Hematopoietic multipotent progenitor cell treated with erythropoietin and hydrocortisone succinate and interleukin-3 and kit ligand, for 15 days (in vitro differentiated cells): ENCODE results near the gene IPO9.

Source experiments
- DNase-seq: peaks from one replicate; pipeline ENCODE4 v3.0.0-alpha.2; 2015; ENCODE audit warnings: low spot score

The IPO9 gene

DNA sequence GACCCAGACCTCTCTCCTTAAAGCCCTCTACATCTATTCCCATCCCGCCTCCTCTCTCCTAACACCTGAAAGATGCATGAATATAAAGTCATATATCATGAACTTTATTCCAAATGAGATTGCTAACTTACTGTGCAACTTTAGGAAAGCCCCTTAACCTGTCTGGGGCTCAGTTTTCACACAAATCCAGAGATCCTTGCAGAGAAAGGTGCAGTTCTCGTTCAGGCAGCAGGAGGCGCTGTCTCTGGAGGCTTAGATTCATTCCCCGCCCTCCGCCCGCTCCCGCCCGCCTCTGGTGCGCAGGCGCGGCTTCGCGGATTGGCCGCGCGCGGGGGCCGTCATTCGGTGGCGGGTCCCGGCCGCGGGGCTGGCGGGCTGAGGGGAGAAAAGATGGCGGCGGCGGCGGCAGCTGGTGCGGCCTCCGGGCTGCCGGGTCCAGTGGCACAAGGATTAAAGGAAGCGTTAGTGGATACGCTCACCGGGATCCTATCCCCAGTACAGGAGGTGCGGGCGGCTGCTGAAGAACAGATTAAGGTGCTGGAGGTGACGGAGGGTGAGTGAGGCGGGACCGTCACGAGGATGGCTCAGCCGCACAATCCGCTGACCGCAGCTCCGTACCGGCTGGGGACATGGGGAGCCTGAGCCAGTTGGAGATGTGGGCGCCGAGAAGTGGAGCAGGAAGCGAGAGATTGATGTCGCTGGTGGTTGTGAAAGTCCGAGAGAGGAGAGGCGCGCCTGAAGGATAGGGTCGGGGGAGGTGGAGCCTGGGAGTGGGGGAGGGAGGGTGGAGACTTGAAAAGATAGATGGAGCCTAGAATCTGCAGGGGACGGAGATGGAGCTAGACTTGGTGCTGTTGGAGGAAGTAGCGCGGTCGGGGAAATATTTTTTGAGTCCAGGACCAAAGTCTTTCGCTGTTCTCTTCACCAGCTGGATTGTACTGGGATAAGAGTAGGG lies at the start of gene IPO9:
IPO9 (plus strand) TSS at position 338 of the 955 bp plus-strand sequence; CDS start at position 391, 53 bp downstream.
- DNase-seq: peak; percentile 95

DNA sequence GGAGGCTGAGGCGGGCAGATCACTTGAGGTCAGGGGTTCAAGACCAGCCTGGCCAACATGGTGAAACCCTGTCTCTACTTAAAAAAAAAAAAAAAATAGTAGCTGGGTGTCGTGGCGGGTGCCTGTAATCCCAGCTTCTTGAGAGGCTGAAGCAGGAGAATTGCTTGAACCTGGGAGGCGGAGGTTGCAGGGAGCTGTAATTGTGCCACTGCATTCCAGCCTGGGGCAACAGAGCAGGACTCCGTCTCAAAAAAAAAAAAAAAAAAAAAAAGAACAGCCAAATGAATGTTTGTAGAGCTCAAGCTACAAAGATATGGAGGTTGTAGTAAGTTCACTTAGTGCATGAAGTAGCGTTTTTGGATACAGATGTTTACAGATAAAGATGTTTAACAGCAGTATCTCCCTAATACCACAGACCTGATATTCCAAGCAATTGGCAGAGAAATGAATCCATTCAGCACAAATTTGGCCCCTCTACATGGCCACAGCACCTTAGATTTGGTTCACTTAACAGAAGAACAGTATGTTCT lies 49.5 kb upstream of the IPO9 start:
- no peak for DNase-seq

DNA sequence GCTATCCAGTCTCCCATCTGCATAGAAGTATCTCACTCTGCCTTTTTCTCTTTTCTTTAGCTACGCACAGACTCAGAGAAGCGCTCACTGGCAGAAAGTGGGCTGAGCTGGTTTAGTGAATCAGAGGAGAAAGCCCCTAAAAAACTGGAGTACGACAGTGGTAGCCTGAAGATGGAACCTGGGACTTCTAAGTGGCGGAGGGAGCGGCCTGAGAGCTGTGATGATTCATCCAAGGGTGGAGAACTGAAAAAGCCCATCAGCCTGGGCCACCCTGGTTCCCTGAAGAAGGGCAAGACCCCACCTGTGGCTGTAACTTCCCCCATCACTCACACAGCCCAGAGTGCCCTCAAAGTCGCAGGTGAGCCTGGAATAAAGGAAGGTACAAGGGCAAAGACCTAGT lies 48.0 kb upstream of the IPO9 start:
- no peak for DNase-seq

DNA sequence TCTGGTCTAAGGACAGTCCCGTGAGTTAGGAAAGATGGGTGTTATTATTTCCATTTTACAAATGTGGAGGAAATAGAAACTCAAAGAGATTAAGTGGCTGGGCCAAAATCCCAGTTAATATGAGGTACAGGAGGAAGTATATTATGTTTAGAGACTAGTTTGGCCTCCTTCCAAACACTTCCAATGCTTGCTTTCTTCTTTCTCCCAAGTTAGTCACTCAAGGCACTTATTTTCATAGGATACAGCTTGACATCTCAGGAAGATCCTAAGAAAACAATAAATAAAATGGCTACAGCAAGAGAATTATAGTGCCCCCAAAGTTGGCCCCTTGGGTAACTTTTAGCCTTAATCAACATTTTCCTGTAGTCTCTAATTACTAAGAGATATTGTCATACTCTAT lies 47.5 kb upstream of the IPO9 start:
- no peak for DNase-seq

DNA sequence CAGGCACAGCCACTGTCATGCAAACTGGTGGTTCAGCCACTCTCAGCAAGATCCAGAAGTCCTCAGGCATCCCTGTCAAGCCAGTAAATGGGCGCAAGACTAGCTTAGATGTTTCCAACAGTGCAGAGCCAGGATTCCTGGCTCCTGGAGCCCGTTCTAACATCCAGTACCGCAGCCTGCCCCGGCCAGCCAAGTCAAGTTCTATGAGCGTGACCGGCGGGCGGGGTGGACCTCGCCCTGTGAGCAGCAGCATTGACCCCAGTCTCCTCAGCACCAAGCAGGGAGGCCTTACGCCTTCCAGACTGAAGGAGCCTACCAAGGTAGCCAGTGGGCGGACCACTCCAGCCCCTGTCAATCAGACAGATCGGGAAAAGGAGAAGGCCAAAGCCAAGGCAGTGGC lies 46.6 kb upstream of the IPO9 start:
- DNase-seq: no peak

DNA sequence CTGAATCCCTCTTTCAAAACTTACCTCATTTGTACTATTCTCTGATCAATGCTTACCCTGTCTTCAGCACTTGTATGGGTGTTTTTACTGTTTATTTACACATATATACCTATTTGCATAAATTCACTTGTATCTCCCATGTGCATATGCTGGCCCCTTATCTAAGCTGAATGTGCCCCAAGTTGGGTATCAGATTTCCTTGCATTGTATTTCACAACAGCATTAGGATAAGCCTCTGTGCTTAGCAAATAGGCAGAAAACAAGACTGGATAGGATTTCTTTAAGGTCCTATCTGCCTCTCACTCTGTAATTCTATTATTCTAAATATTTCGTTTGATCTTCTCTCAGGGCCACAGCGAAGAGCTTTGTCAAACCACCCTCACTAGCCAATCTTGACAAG lies 45.9 kb upstream of the IPO9 start:
- DNase-seq: no peak

DNA sequence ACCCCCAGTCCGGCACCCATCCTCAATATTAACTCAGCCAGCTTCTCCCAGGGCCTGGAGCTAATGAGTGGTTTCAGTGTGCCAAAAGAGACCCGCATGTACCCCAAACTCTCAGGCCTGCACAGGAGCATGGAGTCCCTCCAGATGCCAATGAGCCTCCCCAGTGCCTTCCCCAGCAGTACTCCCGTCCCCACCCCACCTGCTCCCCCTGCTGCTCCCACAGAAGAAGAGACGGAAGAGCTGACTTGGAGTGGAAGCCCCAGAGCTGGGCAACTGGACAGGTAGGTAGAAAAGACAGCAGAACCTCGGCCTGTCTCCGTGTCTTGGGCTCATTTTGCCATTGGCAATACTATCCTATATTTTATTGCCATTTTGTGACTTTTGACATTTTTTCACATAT lies 45.4 kb upstream of the IPO9 start:
- DNase-seq: no peak

DNA sequence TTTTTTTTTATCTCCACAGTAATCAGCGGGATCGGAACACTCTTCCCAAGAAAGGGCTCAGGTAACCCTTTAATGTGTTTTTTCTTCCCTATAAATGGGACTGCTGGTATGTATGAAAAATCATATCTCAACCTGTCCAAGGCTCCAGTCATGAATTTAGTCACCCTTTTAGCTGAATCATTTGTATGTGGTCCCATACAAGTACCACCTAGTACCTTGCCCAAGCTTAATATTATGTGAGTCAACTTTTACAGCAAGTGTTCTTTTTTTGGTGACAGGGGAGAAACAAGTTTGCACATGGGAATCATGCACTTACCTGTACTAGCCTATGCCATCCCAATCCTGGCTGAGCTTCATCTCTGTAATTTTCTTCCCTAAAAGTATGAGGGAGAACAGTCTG lies 43.7 kb upstream of the IPO9 start:
- DNase-seq: no peak

DNA sequence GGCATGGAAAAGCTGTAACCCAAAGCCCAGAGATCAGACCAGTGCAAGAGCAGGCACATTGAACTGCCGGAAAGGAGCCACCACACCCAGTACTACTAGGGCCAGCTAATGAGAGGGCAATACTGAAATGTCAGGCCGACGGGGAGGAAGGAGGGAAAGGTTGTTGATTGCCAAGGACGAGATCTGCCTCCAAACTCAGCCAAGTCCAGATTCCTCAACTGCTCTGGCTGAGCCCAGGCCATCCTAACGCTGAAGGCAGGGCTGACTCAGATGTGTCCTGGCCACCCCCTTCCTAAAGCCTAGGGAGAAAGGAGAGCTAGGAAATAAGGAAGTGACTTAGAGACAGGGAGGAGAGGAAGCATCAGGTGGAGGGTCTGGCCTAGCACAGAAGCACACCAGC lies 42.1 kb upstream of the IPO9 start:
- no peak for DNase-seq

DNA sequence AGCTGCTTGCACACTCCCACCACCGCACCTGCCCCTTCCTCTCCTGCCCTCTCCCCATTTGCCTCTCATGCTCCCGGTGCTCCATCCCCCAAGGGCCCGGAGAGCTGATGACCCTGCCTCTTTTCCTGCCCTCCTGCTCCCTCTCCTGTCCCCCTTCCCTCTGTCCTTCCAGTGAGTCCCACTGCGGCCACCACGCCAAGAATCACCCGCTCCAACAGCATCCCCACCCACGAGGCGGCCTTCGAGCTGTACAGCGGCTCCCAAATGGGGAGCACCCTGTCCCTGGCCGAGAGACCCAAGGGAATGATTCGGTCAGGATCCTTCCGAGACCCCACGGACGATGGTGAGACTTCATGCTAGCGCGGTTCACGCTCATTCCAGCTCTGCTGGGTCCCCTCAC lies 40.7 kb upstream of the IPO9 start:
- DNase-seq: no peak

DNA sequence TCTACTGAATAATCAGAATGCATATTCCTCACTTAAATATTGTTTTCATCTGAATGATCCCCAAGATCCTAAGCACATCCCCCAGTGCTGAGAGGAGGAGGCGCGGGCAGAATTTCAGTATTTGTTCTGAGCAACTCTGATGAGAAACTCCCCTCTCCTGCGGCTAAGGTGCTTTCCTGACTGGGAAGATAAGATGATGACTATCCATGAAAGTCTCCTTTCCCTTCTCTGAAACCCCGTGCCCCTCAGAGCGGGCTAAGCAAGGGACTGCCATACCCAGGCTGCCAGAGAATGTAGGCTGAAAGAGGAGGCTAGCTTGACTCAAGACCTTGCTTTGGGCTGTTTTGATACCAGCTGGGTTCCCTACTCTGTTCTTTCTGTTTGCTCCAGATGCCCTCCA lies 39.7 kb upstream of the IPO9 start:
- no peak for DNase-seq

DNA sequence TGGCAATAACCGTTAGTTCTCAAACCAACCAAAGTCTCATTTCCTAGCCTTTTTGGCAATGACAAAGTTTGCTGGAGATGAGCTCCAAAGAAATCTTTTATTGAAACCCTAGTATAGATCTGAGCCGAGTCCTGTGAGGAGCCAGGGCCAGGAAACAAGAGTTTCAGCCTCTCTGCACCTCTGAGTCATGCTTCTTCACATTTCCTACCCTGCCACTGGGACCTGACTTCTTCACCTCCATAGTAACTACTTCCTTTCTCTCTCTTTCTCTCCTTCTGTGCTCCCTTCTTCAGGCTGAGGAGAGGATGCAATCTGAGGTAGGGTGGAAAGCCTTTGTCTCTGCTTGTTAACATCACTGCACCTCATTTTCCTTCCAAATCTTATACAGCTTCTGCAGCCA lies 38.7 kb upstream of the IPO9 start:
- no peak for DNase-seq

DNA sequence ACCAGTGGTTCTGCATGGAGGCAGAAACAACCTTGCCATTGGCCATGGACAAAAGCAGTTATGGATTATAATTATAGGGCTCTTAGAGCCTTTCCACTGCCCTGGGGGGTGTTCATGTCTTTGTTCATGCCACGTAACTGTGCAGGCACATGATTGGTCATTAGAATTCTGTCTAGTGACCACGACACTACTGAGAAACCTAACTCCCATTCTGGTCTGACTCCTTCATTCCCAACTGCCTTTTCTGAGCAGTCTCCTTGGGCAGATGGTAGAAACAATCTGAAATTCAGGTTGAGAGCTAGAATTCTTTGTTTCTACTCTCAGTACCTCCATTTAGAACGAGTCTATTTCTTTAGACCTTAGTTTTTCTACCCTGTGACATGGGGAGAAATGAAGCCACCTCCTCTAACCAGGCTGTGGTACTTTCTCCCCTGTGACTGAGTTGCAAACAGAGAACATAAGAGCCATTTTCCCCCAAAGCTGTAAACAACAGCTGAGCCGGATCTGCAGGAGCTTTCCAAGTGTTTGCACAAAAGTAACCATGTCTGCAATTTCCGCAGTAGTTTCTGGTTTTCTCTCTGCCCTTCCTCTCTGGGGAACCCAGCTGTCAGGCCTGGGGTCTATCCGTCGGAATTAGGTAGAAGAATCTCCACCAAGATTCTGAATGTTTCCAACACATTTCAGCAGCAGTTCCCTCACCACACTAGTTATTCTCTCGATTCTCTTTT lies 37.7 kb upstream of the IPO9 start:
- DNase-seq: no peak

DNA sequence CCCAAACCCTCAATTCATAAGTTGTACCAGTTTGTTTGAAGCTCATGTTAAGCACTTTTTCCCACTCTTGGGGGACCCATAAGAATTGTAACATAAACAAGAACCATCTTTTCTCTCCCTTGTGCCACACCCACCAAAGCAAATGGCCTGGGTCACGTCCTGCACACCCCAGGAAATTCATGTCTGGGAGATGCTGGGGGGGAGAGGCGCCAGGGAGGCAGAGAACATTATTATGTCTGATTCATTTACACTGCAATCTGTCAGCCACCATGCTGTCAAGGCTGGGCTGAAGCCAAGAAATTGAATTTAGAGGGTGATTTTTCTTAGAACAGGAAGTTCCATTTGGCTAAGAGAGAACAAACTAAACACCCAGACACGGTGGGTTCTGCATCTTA lies 37.2 kb upstream of the IPO9 start:
- DNase-seq: no peak

DNA sequence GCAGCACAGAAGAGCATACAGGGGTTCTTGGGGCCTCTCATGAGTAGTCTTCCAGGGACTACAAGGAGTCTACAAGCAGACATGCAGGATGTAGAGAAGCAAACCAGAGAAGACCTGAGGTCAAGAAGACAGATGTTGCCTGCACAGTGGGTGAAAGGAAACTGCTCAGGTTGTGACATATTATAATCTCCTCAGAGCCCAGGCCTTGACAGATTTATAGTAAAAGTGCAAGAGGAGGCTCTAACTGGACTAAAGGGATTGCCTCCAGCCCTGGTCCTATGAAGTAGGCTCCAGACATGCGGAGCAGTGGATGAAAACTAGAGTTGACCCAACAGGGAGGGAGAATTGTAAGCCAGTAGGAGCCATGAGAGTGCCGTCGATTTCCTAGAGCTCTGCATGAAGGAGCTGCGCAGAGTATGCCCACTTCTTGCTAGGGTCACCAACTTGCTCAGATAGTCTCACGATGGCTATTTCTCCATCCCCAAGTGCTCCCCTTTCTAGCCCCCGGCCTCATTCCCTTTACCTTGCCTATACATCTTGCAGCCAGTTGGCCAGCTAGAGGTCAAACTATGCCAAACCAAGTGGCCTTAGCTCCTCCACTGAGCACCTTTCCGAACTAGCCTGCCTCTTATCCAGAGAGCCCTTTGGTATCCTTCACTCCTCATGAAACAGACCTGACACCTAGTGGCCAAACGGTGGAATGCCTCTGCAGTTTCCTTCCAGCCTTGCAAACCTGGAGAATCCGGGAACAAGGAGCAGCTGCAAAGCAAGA lies 36.2 kb upstream of the IPO9 start:
- peak; percentile 49 for DNase-seq

DNA sequence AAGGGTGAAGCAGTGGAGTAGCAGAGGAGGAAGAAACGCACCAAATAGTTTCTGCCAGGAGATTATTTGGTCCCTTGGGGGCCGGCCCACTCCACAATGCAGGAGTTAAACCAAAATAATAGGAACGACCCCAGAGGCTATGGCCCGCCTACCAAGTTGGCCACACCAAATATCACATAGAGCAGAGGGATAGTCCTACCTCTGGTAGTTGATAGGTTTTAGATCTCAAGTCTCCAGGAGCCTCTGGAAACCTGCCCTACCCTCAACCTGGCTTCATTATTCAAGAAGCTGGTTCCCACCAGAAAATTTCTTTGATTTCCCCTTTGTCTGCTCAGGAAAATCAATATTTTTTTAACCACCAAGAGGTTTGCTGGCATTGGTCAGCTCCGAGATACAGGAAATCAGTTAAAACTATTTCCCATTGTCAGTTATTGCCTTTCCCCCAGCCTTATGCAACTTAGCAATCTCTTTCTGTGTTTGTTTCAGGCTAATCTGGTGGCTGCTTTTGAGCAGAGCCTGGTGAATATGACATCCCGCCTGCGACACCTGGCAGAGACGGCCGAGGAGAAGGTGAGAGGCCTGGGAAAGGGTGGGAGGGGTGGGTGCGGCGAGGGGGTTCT lies 35.5 kb upstream of the IPO9 start:
- DNase-seq: no peak

DNA sequence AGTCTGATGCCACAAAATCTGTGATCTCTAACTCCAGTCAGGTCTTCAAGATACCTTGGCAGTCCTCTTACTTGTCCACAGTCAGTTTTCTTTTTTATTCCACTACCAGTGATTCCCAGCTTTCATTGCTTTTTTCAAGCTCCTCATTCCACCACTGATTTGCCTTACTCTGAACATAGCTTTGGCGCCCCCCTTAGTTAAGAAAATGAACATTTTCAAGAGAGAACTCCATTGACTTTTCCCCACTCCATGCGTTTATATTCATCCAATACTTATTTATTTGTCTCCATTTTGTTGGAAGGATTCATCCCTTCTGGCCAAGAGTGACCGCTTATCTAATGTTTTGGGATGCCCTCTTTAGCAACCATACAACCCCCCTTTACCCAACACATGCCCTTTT lies 33.9 kb upstream of the IPO9 start:
- DNase-seq: no peak

DNA sequence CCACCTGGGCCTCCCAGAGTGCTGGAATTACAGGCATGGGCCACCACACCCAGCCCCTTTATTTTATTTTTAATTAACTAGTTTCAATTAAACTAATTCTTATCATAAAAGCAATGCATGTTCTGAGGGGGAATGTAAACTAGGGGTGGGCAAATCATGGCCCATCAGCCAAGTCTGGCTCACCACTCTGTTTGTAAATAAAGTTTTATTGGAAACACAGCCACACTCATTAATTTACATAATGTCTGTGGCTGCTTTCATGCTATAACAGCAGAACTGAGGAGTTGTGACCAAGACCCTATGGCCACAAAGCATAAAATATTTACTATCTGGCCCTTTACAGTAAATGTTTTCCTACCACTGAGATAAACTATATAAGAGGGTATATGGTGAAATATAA lies 28.7 kb upstream of the IPO9 start:
- DNase-seq: no peak

DNA sequence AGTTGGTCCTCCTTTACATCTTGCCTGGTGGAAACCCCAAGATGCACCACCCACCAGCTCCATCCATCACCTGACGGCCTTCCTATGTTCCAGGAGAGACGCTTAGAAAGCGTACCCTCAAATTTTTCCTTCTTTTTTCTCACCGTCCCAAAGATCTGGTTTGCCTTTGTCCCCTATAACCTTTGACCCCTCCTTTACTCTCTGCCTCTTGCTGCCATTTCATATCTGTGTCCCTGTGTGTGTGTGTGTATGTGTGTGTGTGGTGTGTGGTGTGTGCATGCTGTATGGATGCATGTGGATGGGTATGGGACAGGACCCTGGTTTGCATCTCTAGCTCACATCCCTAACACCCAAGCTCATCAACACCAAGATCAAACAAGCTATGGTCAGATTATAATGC lies 22.2 kb upstream of the IPO9 start:
- no peak for DNase-seq

DNA sequence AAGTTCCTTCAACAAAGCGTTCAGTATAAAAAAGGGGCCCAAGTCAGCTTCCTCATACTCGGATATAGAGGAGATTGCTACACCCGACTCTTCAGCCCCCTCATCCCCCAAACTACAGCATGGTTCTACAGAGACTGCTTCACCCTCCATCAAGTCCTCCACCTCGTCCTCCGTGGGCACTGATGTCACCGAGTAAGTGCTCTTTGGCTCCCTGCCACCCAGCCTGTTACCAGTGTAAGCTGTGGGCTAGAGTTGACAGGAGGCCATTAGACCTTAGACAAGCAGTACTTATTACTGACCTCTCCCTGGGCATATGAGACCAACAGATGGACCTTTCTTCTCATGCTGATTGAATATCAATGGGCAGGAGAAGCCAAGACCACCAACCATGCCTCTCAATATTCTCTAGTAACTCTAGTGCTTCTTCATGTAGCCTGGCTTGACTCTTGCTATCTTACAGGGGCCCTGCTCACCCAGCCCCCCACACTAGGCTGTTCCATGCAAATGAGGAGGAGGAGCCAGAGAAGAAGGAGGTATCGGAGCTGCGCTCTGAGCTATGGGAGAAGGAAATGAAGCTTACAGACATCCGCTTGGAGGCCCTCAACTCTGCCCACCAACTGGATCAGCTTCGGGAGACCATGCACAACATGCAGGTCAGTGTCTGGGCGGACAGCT lies 20.9 kb upstream of the IPO9 start:
- DNase-seq: no peak

DNA sequence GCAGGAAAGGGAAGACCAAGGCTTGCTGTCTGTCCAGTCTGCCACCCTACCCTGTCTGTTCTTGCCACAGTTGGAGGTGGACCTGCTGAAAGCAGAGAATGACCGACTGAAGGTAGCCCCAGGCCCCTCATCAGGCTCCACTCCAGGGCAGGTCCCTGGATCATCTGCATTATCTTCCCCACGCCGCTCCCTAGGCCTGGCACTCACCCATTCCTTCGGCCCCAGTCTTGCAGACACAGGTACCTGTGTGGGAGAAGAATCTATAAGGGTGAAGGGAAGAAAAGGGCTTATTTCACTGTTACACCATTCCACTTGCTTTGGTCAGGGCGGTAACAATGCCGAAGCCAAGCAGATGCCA lies 20.3 kb upstream of the IPO9 start:
- DNase-seq: no peak

DNA sequence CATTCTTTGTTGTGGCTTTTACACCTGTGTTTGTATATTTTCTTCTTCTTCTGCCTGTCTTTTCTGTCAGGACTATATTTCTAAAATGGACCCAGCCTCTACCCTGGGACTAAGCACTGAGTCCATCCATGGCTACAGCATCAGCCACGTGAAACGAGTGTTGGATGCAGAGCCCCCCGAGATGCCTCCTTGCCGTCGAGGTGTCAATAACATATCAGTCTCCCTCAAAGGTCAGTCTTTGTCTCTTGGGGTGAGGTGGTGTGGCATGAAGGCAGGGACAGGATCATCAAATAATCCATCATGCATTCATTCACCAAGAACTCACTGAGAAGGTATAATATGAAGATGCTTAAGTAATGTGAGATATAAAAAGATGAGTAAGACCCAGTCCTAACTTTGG lies 19.1 kb upstream of the IPO9 start:
- no peak for DNase-seq
